SK-N-SH (cell line): ENCODE measurements around the gene SH2D3A. TPM values are rescaled to one million over a fixed set of nuclear protein-coding genes. Genes with fewer than 3 reads are reported as not detected.
A peak's percentile ranks its signal among the peaks of the same experiment; 100 is the strongest.

Experiments used
- CTCF ChIA-PET: fragments of 300-600, 350-600 bp; formaldehyde crosslinking; extraction: SDS; loops from one replicate; lab custom pipeline; 2021; lab: Yijun Ruan, JAX
- POLR2A ChIA-PET: fragments of 350-600 bp; sonication (Branson Sonifier 250); formaldehyde crosslinking; extraction: SDS; loops from one replicate; lab custom pipeline; 2020; ENCODE audit warnings: antibody characterized with exemption, inconsistent platforms; lab: Yijun Ruan, JAX
- DNase-seq: peaks from one replicate; pipeline ENCODE4 v3.0.0; 2012
- H2AFZ ChIP-seq: fragments of 200-600 bp; sonication (generic); 2 replicates; pipeline ENCODE4 v1.8.1; 2016; ENCODE audit warnings: antibody characterized with exemption, mild to moderate bottlenecking, low read depth
- H3F3A ChIP-seq: fragments of 200-600 bp; sonication (generic); replicated peaks from 2 replicates; pipeline ENCODE3; 2016; ENCODE audit warnings: antibody characterized with exemption, mild to moderate bottlenecking; ENCODE audit not compliant: insufficient read depth
- H3K27ac ChIP-seq, 2 experiments: fragments of 200-500 bp in 1 of 2; fragments of 200-600 bp in 1 of 2; sonication (Bioruptor generic) in 1 of 2; sonication (generic), shearing (Covaris generic) in 1 of 2; 2 replicates each; pipeline versions ENCODE4 v1.5.1 to v1.6.1; 2014 to 2016; ENCODE audit warnings: low read depth in 2 of 2, inconsistent platforms in 1 of 2, low read length in 1 of 2, mild to moderate bottlenecking in 1 of 2, mixed read lengths in 1 of 2
- H3K27me3 ChIP-seq: fragments of 200-600 bp; sonication (generic), shearing (Covaris generic); 2 replicates; pipeline ENCODE4 v1.6.1; 2016; ENCODE audit warnings: mixed run types; ENCODE audit not compliant: insufficient read depth
- H3K36me3 ChIP-seq, 2 experiments: fragments of 200-500 bp in 1 of 2; fragments of 200-600 bp in 1 of 2; sonication (Bioruptor generic) in 1 of 2; sonication (generic) in 1 of 2; replicated peaks in 1 of 2; 2 replicates each; pipeline versions ENCODE3 to v1.5.1; 2014 to 2016; ENCODE audit warnings: low read length in 1 of 2, mild to moderate bottlenecking in 1 of 2; ENCODE audit not compliant: insufficient read depth in 2 of 2, control insufficient read depth in 1 of 2
- H3K4me1 ChIP-seq, 2 experiments: fragments of 200-500 bp in 1 of 2; fragments of 200-600 bp in 1 of 2; sonication (Bioruptor generic) in 1 of 2; sonication (generic), shearing (Covaris generic) in 1 of 2; 2 replicates each; pipeline versions ENCODE4 v1.5.1 to v1.6.1; 2014 to 2016; ENCODE audit warnings: low read depth in 1 of 2, low read length in 1 of 2, mixed run types in 1 of 2; ENCODE audit not compliant: insufficient read depth in 2 of 2, control insufficient read depth in 1 of 2
- H3K4me2 ChIP-seq: fragments of 200-600 bp; sonication (generic), shearing (Covaris generic); 2 replicates; pipeline ENCODE4 v1.6.1; 2017; ENCODE audit warnings: mixed run types
- H3K4me3 ChIP-seq, 2 experiments: fragments of 200-500 bp in 1 of 2; fragments of 200-600 bp in 1 of 2; sonication (Bioruptor generic) in 1 of 2; sonication (generic), shearing (Covaris generic) in 1 of 2; 2 replicates each; pipeline versions ENCODE4 v1.5.1 to v1.8.1; 2014 to 2016; ENCODE audit warnings: low read depth in 2 of 2, inconsistent platforms in 1 of 2, low read length in 1 of 2, mild to moderate bottlenecking in 1 of 2, mixed read lengths in 1 of 2, moderate library complexity in 1 of 2
- H3K79me2 ChIP-seq: fragments of 200-600 bp; sonication (generic); 2 replicates; pipeline ENCODE4 v1.8.1; 2017; ENCODE audit warnings: mild to moderate bottlenecking; ENCODE audit not compliant: insufficient read depth
- H3K9ac ChIP-seq: fragments of 200-600 bp; sonication (generic); 2 replicates; pipeline ENCODE4 v1.6.1; 2017; ENCODE audit warnings: mixed run types
- H3K9me2 ChIP-seq: fragments of 200-600 bp; sonication (generic); 2 replicates; pipeline ENCODE4 v1.6.1; 2017; ENCODE audit warnings: mixed run types
- H3K9me3 ChIP-seq: fragments of 200-600 bp; sonication (generic); 2 replicates; pipeline ENCODE4 v1.6.1; 2017; ENCODE audit warnings: mixed run types, mild to moderate bottlenecking, moderate library complexity
- H4K20me1 ChIP-seq: fragments of 200-600 bp; sonication (generic); 2 replicates; pipeline ENCODE4 v1.6.1; 2017; ENCODE audit warnings: mild to moderate bottlenecking, mixed run types; ENCODE audit not compliant: insufficient read depth
- CHD2 ChIP-seq: fragments of 150-350 bp; IDR thresholded peaks from 2 replicates; pipeline ENCODE4 v1.6.1; 2018; ENCODE audit warnings: low read length; ENCODE audit not compliant: partially characterized antibody
- ELF1 ChIP-seq: IDR thresholded peaks from 2 replicates; pipeline ENCODE4 v1.4.0; 2012
- GABPA ChIP-seq: IDR thresholded peaks from 2 replicates; pipeline ENCODE4 v1.4.0; 2012; ENCODE audit warnings: low read depth, mild to moderate bottlenecking
- NFIC ChIP-seq: IDR thresholded peaks from 2 replicates; pipeline ENCODE4 v1.4.0; 2012; ENCODE audit warnings: borderline replicate concordance
- POLR2AphosphoS5 ChIP-seq: IDR thresholded peaks from 2 replicates; pipeline ENCODE4 v1.6.1; 2012; ENCODE audit warnings: low read depth, low read length
- RAD21 ChIP-seq: IDR thresholded peaks from 2 replicates; pipeline ENCODE4 v1.6.1; 2012; ENCODE audit warnings: mild to moderate bottlenecking, low read length
- RFX5 ChIP-seq: IDR thresholded peaks from 2 replicates; pipeline ENCODE4 v1.6.1; 2012; ENCODE audit warnings: mild to moderate bottlenecking, improper control_type of control experiment, low read length
- RXRA ChIP-seq: IDR thresholded peaks from 2 replicates; pipeline ENCODE4 v1.4.0; 2012; ENCODE audit warnings: low read depth, mild to moderate bottlenecking, borderline replicate concordance
- TEAD4 ChIP-seq: IDR thresholded peaks from 2 replicates; pipeline ENCODE4 v1.4.0; 2012; ENCODE audit warnings: mild to moderate bottlenecking, borderline replicate concordance; ENCODE audit not compliant: insufficient read depth
- WGBS: methylation state at CpG from one replicate; pipeline ENCODE4 v1.1.6; 2017; ENCODE audit warnings: low lambda C conversion rate; 5-methylcytosine and 5-hydroxymethylcytosine counted together
- polyA plus RNA-seq, 3 experiments: library from polyadenylated mRNA; depleted of rRNA; stranded (reverse); fragments of >200 nt; gene quantifications; 2 replicates each; pipeline ENCODE4 v1.2.3, GENCODE V29; 2012
- TF ChIP-seq, protein P1 (sequence below): IDR thresholded peaks from 2 replicates; pipeline ENCODE4; 2012
- TF ChIP-seq, protein P2 (sequence below): IDR thresholded peaks from 2 replicates; pipeline ENCODE4 v1.6.1; 2012; ENCODE audit warnings: mild to moderate bottlenecking, low read depth, low read length, moderate library complexity
- TF ChIP-seq, protein P3 (sequence below): IDR thresholded peaks from 2 replicates; pipeline ENCODE4 v1.4.0; 2012; ENCODE audit warnings: low read depth, borderline replicate concordance
- TF ChIP-seq, protein P4 (sequence below): fragments of 150-350 bp; IDR thresholded peaks from 2 replicates; pipeline ENCODE4 v1.6.1; 2017; ENCODE audit warnings: antibody characterized with exemption, low read length, low read depth, borderline replicate concordance

Gene SH2D3A
- polyA plus RNA-seq, 1 of the 3 experiments (the other 2 are of a cell fraction), result 0.35 TPM

DNA sequence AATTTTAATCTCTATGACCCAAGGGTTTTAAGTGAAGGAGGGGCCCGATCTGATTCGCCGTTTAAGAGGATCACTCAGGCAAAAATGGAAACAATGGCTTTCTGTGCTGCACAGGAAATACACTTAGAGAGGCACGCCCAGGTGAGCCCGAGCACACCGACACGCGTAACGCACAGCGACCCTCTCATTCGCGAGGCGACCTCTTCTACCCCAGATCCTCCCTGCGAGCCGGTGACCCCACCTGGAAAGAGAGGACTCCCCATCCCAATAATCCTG, 216 bp downstream of the SH2D3A start:
- H3K4me3 ChIP-seq, result peak overlapping the region; percentile 38; a peak in 2 of 4 replicates
- peak overlapping the region; percentile 83 for H3K4me2 ChIP-seq
- H2AFZ ChIP-seq, result peak overlapping the region; percentile 78; the same call in 1 of the 2 replicates
- no peak overlapping the region for H3K9ac ChIP-seq
- peaks cover 14% of the 10 kb centered on the region for H3F3A ChIP-seq
- 4% methylated on average over 5 of the region's 15 CpGs for WGBS
- CTCF ChIA-PET, result no interaction called here
- H3K4me1 ChIP-seq, result no peaks in the 10 kb centered on the region; a peak in 2 of 4 replicates
- H3K9me2 ChIP-seq, result no peaks in the 10 kb centered on the region
- no peaks in the 10 kb centered on the region for H3K9me3 ChIP-seq
- no peak overlapping the region for H3K27ac ChIP-seq
- peaks cover 11% of the 10 kb centered on the region; the same call in 1 of the 2 replicates for H3K27me3 ChIP-seq
- DNase-seq, result no peak
- POLR2A ChIA-PET, result no interaction called here
- TF ChIP-seq, protein P1, sequence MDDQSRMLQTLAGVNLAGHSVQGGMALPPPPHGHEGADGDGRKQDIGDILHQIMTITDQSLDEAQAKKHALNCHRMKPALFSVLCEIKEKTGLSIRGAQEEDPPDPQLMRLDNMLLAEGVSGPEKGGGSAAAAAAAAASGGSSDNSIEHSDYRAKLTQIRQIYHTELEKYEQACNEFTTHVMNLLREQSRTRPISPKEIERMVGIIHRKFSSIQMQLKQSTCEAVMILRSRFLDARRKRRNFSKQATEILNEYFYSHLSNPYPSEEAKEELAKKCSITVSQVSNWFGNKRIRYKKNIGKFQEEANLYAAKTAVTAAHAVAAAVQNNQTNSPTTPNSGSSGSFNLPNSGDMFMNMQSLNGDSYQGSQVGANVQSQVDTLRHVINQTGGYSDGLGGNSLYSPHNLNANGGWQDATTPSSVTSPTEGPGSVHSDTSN, result no peak
- TF ChIP-seq TEAD4, result no peak
- TF ChIP-seq ELF1, result no peak
- no peak for TF ChIP-seq POLR2AphosphoS5
- TF ChIP-seq CHD2, result no peak
- no peak for TF ChIP-seq RAD21
- TF ChIP-seq GABPA, result no peak
- TF ChIP-seq, protein P2, sequence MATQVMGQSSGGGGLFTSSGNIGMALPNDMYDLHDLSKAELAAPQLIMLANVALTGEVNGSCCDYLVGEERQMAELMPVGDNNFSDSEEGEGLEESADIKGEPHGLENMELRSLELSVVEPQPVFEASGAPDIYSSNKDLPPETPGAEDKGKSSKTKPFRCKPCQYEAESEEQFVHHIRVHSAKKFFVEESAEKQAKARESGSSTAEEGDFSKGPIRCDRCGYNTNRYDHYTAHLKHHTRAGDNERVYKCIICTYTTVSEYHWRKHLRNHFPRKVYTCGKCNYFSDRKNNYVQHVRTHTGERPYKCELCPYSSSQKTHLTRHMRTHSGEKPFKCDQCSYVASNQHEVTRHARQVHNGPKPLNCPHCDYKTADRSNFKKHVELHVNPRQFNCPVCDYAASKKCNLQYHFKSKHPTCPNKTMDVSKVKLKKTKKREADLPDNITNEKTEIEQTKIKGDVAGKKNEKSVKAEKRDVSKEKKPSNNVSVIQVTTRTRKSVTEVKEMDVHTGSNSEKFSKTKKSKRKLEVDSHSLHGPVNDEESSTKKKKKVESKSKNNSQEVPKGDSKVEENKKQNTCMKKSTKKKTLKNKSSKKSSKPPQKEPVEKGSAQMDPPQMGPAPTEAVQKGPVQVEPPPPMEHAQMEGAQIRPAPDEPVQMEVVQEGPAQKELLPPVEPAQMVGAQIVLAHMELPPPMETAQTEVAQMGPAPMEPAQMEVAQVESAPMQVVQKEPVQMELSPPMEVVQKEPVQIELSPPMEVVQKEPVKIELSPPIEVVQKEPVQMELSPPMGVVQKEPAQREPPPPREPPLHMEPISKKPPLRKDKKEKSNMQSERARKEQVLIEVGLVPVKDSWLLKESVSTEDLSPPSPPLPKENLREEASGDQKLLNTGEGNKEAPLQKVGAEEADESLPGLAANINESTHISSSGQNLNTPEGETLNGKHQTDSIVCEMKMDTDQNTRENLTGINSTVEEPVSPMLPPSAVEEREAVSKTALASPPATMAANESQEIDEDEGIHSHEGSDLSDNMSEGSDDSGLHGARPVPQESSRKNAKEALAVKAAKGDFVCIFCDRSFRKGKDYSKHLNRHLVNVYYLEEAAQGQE, result no peak
- TF ChIP-seq, protein P3, sequence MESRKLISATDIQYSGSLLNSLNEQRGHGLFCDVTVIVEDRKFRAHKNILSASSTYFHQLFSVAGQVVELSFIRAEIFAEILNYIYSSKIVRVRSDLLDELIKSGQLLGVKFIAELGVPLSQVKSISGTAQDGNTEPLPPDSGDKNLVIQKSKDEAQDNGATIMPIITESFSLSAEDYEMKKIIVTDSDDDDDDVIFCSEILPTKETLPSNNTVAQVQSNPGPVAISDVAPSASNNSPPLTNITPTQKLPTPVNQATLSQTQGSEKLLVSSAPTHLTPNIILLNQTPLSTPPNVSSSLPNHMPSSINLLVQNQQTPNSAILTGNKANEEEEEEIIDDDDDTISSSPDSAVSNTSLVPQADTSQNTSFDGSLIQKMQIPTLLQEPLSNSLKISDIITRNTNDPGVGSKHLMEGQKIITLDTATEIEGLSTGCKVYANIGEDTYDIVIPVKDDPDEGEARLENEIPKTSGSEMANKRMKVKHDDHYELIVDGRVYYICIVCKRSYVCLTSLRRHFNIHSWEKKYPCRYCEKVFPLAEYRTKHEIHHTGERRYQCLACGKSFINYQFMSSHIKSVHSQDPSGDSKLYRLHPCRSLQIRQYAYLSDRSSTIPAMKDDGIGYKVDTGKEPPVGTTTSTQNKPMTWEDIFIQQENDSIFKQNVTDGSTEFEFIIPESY, result no peak
- no peak for TF ChIP-seq NFIC
- TF ChIP-seq, protein P4, sequence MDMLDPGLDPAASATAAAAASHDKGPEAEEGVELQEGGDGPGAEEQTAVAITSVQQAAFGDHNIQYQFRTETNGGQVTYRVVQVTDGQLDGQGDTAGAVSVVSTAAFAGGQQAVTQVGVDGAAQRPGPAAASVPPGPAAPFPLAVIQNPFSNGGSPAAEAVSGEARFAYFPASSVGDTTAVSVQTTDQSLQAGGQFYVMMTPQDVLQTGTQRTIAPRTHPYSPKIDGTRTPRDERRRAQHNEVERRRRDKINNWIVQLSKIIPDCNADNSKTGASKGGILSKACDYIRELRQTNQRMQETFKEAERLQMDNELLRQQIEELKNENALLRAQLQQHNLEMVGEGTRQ, result no peak
- TF ChIP-seq RFX5, result no peak
- no peak for TF ChIP-seq RXRA
- TF ChIP-seq, all 33 proteins: peak for 0
- H3K79me2 ChIP-seq, result no peaks in the 10 kb centered on the region
- H4K20me1 ChIP-seq, result no peaks in the 10 kb centered on the region
- no peaks in the 10 kb centered on the region for H3K36me3 ChIP-seq
